Ascending aorta (tissue), 2 donors: ENCODE results near the gene CTIF. TPM values are rescaled to one million over a fixed set of nuclear protein-coding genes. Genes with fewer than 3 reads are reported as not detected.
"Not testable (repeated sequence)": the region's sequence is repeated elsewhere in the genome, so short reads cannot be mapped to it uniquely, and the experiment has no call there.

Experiments used
- DNase-seq, 2 donors: peaks; one replicate each; pipeline ENCODE4 v3.0.0-alpha.2; 2019; ENCODE audit warnings: low spot score in 2 of 2
- H3K27ac ChIP-seq, 2 donors: fragments of 200-600 bp; sonication (generic); one replicate each; pipeline ENCODE4 v1.5.1; 2016 to 2017; ENCODE audit warnings: mild to moderate bottlenecking in 1 of 2
- H3K27me3 ChIP-seq: fragments of 200-600 bp; sonication (generic); one replicate; pipeline ENCODE4 v1.5.1; 2017
- H3K36me3 ChIP-seq, 2 donors: fragments of 200-600 bp; sonication (generic); one replicate each; pipeline ENCODE4 v1.5.1; 2016
- H3K4me1 ChIP-seq, 2 donors: fragments of 200-600 bp; sonication (generic); one replicate each; pipeline ENCODE4 v1.5.1; 2016 to 2017; ENCODE audit warnings: mild to moderate bottlenecking in 1 of 2
- H3K4me3 ChIP-seq, 2 donors: fragments of 200-600 bp; sonication (generic); one replicate each; pipeline ENCODE4 v1.5.1; 2016 to 2017; ENCODE audit warnings: mild to moderate bottlenecking in 1 of 2
- H3K9me3 ChIP-seq, 2 donors: fragments of 200-600 bp; sonication (generic); one replicate each; pipeline ENCODE4 v1.5.1; 2016
- intact Hi-C: fragments of 100-400 bp; cut with DNase I; formaldehyde crosslinking; loops from one replicate; pipeline ENCODE4 v1.15.1; 2023
- total RNA-seq: library from RNA; depleted of rRNA; stranded (reverse); fragments of >200 nt; gene quantifications from one replicate; pipeline ENCODE4 v1.1.0, GENCODE V29; 2016
- TF ChIP-seq, protein P1 (sequence below), 3 experiments: fragments of 200-600 bp in 2 of 3; fragments of 450-650 bp in 1 of 3; sonication (generic) in 2 of 3; IDR thresholded peaks; one replicate each; pipeline ENCODE4 v1.5.1; 2016 to 2019; ENCODE audit warnings: antibody characterized with exemption in 3 of 3, mild to moderate bottlenecking in 1 of 3, moderate library complexity in 1 of 3

The CTIF gene
- total RNA-seq, 1 donor from 2014 or later: 55.3 TPM

DNA sequence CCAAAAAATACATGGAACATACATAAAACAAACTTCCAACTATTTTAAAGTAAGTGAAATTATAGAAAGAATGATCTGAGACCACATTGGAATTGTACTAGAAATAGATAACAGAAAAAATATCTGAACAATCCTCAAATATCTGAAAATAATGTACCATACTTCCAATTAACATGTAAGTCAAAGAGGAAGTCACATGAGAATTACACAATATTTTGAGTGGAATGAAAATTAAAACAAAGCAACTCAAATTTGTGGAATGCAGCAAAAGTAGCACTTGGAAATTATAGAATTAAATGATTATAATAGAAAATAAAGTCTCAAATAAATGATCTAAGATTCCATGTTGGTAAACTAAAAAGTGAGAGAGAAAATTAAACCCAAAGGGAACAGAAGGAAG, 38.3 kb upstream of the CTIF start:
- no peaks in the 10 kb centered on the region for H3K36me3 ChIP-seq
- no peaks in the 10 kb centered on the region for H3K9me3 ChIP-seq
- H3K27ac ChIP-seq: no peak overlapping the region
- no peaks in the 10 kb centered on the region for H3K4me1 ChIP-seq
- no peak overlapping the region for H3K4me3 ChIP-seq
- DNase-seq: no peak
- TF ChIP-seq, protein P1, sequence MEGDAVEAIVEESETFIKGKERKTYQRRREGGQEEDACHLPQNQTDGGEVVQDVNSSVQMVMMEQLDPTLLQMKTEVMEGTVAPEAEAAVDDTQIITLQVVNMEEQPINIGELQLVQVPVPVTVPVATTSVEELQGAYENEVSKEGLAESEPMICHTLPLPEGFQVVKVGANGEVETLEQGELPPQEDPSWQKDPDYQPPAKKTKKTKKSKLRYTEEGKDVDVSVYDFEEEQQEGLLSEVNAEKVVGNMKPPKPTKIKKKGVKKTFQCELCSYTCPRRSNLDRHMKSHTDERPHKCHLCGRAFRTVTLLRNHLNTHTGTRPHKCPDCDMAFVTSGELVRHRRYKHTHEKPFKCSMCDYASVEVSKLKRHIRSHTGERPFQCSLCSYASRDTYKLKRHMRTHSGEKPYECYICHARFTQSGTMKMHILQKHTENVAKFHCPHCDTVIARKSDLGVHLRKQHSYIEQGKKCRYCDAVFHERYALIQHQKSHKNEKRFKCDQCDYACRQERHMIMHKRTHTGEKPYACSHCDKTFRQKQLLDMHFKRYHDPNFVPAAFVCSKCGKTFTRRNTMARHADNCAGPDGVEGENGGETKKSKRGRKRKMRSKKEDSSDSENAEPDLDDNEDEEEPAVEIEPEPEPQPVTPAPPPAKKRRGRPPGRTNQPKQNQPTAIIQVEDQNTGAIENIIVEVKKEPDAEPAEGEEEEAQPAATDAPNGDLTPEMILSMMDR (IDR thresholded peaks at IDR 0.05): no peak
- intact Hi-C loops: no loop called here
- no peaks in the 10 kb centered on the region for H3K27me3 ChIP-seq

GRCh38 chr18:48502906-48503305, 35.9 kb upstream of the CTIF start:
- intact Hi-C loops: no loop called here
- Histone ChIP-seq H3K9me3 (peaks cover 7 to 13% of the 10 kb centered on the region in 2 donors), H3K36me3 (no peaks in the 10 kb centered on the region), H3K4me3 (no peak overlapping the region), H3K27me3 (no peaks in the 10 kb centered on the region), H3K4me1 (no peaks in the 10 kb centered on the region), H3K27ac (no peak overlapping the region)
- DNase-seq: no peak
- TF ChIP-seq, protein P1 (IDR thresholded peaks at IDR 0.05): no peak

DNA sequence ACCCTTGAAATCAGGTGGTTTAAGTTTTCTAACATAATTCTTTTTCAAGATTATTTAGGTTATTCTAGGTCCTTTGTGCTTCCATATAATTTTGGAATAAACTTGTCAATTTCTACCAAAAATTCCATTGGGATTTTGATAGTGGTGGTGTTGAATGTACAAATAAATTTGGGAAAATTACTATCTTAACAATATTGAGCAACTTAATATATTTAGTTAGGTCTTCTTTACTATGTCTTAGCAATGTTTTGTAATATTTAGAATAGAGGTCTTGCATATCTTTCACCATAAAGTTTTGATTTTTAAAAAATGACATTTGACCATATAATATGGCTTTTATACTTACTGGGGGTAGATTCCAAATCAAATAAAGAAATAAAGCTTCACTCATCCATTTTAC, 34.0 kb upstream of the CTIF start:
- H3K4me1 ChIP-seq: no peaks in the 10 kb centered on the region
- intact Hi-C loops: no loop called here
- H3K9me3 ChIP-seq: peaks cover 7 to 13% of the 10 kb centered on the region in 2 donors
- H3K27ac ChIP-seq: no peak overlapping the region
- no peak overlapping the region for H3K4me3 ChIP-seq
- no peaks in the 10 kb centered on the region for H3K27me3 ChIP-seq
- no peaks in the 10 kb centered on the region for H3K36me3 ChIP-seq
- DNase-seq: no peak
- TF ChIP-seq, protein P1 (IDR thresholded peaks at IDR 0.05): no peak

DNA sequence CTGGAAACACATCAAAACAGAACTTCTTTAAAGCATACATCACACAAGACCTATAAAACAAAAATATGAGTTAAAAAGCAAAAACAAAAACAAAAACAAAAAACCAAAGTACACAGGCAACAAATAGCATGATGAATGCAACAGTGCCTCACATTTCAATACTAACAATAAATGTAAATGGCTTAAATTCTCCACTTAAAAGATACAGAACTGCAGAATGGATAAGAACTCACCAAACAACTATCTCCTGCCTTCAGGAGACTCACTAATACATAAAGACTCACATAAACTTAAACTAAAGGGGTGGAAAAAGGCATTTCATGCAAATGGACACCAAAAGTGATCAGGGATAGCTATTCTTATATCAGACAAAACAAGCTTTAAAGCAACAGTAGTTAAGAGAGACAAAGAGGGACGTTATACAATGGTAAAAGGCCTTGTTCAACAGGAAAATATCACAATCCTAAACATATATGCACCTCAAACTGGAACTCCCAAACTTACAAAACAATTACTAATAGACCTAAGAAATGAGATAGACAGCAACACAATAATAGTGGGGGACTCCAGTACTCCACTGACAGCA, 31.8 kb upstream of the CTIF start:
- intact Hi-C loops, H3K27me3 ChIP-seq, H3K4me3 ChIP-seq, H3K36me3 ChIP-seq, DNase-seq, H3K4me1 ChIP-seq, H3K27ac ChIP-seq: not testable (repeated sequence)
- H3K9me3 ChIP-seq: peaks cover 7 to 13% of the 10 kb centered on the region in 2 donors

DNA sequence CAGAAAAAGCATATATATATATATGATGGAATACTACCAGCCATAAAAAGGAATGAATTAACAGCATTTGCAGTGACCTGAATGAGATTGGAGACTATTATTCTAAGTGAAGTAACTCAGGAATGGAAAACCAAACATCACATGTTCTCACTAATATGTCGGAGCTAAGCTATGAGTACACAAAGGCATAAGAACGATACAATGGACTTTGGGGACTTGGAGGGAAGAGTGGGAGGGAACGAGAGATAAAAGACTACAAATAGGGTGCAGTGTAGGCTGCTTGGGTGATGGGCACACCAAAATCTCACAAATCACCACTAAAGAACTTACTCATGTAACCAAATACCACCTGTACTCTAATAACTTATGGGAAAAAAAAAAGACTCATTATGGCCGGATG, 26.3 kb upstream of the CTIF start:
- DNase-seq, H3K9me3 ChIP-seq, H3K4me1 ChIP-seq, intact Hi-C loops, H3K27ac ChIP-seq, H3K4me3 ChIP-seq, H3K27me3 ChIP-seq, H3K36me3 ChIP-seq: not testable (repeated sequence)

DNA sequence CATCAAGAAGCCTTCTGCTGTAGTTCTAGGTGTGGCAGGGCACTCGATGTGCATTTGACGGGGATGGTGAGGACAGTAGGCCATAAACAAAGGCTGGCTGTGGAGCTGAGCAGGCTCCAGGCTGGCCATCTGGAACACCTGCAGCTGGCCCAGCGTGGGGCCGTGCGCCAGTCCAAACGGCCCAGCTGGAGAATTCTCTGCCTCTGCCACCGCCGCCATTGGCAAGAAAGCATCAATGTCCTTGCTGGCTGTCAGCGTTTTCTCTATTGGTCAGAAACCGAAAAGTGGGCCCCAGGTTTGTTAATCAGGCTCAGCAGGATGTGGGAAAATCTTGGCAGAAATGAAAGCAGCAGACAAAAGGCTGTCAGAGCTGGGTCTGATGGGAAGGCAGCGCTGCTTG, 24.0 kb upstream of the CTIF start:
- no peaks in the 10 kb centered on the region for H3K4me1 ChIP-seq
- H3K4me3 ChIP-seq: no peak overlapping the region
- intact Hi-C loops: no loop called here
- no peaks in the 10 kb centered on the region for H3K9me3 ChIP-seq
- no peak overlapping the region for H3K27ac ChIP-seq
- no peak for DNase-seq
- TF ChIP-seq, protein P1 (IDR thresholded peaks at IDR 0.05): no peak
- H3K27me3 ChIP-seq: no peaks in the 10 kb centered on the region
- H3K36me3 ChIP-seq: no peaks in the 10 kb centered on the region

GRCh38 chr18:48517048-48517447, 21.8 kb upstream of the CTIF start:
- Histone ChIP-seq H3K4me3 (no peak overlapping the region), H3K27me3 (no peaks in the 10 kb centered on the region), H3K4me1 (no peaks in the 10 kb centered on the region), H3K36me3 (no peaks in the 10 kb centered on the region), H3K27ac (no peak overlapping the region), H3K9me3 (no peaks in the 10 kb centered on the region)
- TF ChIP-seq, protein P1 (IDR thresholded peaks at IDR 0.05): no peak
- no peak for DNase-seq
- intact Hi-C loops: no loop called here
